ENCODE results near the gene TUBB4B. TPM values are rescaled to one million over a fixed set of nuclear protein-coding genes. Genes with fewer than 3 reads are reported as not detected.

TUBB4B gene
- polyA plus RNA-seq: 10 to 100 TPM; 60.8 to 98.2 (median 71.9) TPM

DNA sequence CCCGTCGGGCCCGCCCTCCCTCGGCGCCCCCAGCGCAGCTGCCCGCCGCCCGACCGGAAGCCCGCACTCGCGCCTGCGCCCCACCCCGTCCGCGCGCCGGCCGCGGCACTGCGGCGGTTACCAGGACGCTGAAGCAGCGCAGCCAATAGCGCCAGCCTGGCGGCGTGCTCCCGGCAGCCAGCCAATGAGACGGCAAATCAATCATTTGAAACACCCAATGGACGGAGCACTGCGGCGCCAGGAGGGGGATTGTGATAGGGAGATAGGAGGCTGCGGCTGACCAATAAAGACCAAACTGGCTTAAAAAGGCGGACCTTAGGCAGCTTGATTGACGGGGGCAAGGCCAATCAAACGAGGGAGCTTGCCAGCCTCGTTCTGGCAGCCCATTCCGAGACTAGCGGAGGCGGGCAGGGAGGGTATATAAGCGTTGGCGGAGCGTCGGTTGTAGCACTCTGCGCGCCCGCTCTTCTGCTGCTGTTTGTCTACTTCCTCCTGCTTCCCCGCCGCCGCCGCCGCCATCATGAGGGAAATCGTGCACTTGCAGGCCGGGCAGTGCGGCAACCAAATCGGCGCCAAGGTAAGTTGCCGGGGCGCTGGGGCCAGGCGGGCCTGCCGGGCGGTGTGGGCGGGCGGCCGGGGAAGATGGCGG is at the start of gene TUBB4B:
TUBB4B (plus strand) TSS at position 447 of the 649 bp plus-strand sequence; CDS start at position 521, 74 bp downstream.
- H3K4me1 Mint-ChIP-seq: peaks cover 28 to 31% of the 10 kb centered on the region in 2 donors
- peaks cover 12 to 26% (median 25%) of the 10 kb centered on the region in 3 donors for H3K27me3 Mint-ChIP-seq (ENCODE audit: low read depth in 3 of 3)
- peaks cover 0 to 3% (median 0%) of the 10 kb centered on the region in 3 donors for H3K36me3 Mint-ChIP-seq
- peak within 1 kb of the TSS; percentile 68 to 94 (median 92) for H3K27ac Mint-ChIP-seq
- peak within 1 kb of the TSS; percentile 92 to 96 (median 93) for H3K4me3 Mint-ChIP-seq
- no peaks in the 10 kb centered on the region for H3K9me3 Mint-ChIP-seq
- peak; percentile 99 for DNase-seq

DNA sequence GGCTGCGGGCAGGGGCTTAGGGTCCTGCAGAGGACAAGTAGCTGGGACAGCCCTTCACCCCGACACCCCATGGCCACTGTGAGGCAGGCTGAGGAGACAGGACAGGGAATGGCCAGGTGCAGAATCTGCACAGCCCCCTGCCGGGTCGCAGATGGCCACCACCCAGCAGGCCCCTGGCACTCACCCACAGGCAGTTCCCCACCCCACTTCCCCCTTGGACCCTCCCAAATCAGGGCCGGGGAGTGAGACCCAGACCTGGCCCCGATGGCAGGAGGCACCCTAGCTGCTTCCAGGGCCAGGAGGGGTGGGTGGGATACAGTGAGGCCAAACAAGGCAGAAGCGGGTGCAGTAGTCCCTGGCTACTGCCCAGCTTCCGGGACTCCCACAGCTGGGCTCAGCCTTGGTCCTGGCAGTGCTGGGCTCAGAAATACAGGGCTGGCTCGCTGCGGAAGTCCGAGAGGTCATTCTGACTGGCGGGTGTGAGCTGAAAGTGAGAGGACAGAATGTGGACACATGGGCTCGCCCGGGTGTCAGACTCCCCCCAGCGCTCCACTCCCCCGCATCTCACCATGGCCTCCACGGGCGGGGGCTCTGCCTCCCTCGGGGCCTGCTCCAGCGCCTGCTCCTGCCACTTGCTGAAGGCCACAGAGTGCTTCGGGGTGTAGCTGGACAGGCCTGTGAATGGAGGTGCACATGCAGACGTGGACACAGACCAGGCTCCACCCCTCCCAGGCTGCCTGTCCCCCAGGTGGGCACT is 49.2 kb upstream of the TUBB4B start:
- Mint-ChIP-seq H3K4me3 (no peak overlapping the region), H3K27ac (no peak overlapping the region), H3K4me1 (peaks cover 22 to 26% of the 10 kb centered on the region in 2 donors), H3K27me3 (ENCODE audit: low read depth in 3 of 3) (peaks cover 2 to 11% (median 10%) of the 10 kb centered on the region in 3 donors), H3K36me3 (no peaks in the 10 kb centered on the region), H3K9me3 (no peaks in the 10 kb centered on the region)
- no peak for DNase-seq

DNA sequence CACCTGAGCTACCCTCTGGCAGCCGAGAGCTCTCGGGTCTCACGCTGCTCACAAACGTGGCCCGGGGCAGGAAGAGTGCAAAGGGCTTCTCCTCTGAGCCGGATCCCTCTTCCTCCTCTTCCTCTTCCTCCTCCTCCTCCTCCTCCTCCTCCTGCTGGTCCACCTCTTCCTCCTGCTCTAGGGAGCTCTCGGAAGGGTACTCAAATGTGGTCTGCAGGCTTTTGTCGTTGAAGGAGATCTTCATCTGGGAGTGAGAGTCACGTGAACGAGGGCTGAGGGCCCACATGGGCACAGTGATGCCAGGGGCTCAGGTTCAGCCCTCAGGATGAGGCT is 48.7 kb upstream of the TUBB4B start:
- peaks cover 17 to 20% of the 10 kb centered on the region in 2 donors for H3K4me1 Mint-ChIP-seq
- no peak overlapping the region for H3K4me3 Mint-ChIP-seq
- no peak overlapping the region for H3K27ac Mint-ChIP-seq
- H3K36me3 Mint-ChIP-seq: no peaks in the 10 kb centered on the region
- no peak for DNase-seq
- H3K27me3 Mint-ChIP-seq (ENCODE audit: low read depth in 3 of 3): peaks cover 2 to 10% (median 10%) of the 10 kb centered on the region in 3 donors
- H3K9me3 Mint-ChIP-seq: no peaks in the 10 kb centered on the region

DNA sequence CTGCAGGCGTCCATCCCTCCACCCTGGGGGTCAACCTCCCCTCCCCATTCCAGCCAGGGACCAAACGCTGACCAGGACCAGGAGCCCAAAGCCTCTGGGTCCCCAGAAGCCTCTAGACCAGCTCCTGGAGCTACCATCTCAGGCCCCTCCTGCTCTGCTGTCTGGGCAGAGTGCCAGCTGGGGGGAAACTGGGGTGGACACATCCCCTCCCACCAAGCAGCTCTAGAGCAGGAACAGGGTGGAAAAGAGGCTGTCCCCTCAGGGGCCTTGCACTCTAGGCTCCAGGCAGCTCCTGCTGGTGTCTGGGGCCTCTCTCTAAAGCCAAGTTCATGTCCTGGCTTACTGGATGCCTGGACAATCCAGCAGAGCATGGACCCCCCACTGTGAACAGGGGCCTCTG is 48.2 kb upstream of the TUBB4B start:
- no peak overlapping the region for H3K4me3 Mint-ChIP-seq
- peaks cover 2 to 8% (median 7%) of the 10 kb centered on the region in 3 donors for H3K27me3 Mint-ChIP-seq (ENCODE audit: low read depth in 3 of 3)
- no peak for DNase-seq
- no peaks in the 10 kb centered on the region for H3K9me3 Mint-ChIP-seq
- H3K27ac Mint-ChIP-seq: no peak overlapping the region
- H3K4me1 Mint-ChIP-seq: peaks cover 12 to 16% of the 10 kb centered on the region in 2 donors
- no peaks in the 10 kb centered on the region for H3K36me3 Mint-ChIP-seq

DNA sequence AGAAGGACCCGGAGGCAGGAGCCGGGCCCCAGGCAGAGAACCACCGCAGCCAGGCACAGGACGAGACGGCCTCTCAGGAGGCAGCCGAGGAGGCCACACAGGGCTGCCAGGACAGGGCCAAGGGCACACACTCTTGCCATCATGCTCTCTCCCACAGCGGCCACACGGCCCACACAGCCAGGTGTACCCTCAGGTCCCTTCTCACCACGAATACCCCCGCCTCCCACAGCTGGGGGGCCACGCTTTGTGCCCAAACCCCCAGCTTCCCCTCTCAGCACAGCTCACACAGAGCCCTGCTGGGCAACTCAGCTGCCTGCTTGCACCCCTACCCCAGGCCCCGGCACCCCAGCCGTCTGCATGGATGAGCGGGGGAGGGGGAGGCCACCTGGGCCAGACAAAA is 47.3 kb upstream of the TUBB4B start:
- H3K4me3 Mint-ChIP-seq: no peak overlapping the region
- H3K27me3 Mint-ChIP-seq (ENCODE audit: low read depth in 3 of 3): peaks cover 0 to 2% (median 1%) of the 10 kb centered on the region in 3 donors
- peaks cover 11 to 14% of the 10 kb centered on the region in 2 donors for H3K4me1 Mint-ChIP-seq
- no peaks in the 10 kb centered on the region for H3K9me3 Mint-ChIP-seq
- no peak overlapping the region for H3K27ac Mint-ChIP-seq
- no peak for DNase-seq
- H3K36me3 Mint-ChIP-seq: no peaks in the 10 kb centered on the region

DNA sequence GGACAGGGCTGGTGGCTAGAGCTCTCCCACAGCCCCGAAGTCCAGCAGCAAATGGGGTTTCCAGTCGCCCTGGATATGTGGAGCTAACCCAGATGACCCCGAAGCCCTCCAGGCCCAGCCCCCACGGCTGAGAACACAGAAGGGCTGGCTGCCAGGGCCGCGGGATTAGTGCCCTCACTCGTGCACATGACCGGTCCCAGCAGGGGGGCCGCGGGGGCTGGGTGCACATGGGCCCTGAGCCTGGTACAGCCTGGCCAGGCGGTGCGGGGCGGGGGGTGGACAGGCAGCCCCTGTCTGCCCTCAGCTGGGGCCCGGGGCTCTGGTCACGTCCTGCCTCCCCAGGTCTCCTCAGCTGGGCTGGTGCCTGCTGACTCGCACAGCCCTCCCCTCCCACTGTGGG is 46.7 kb upstream of the TUBB4B start:
- no peak for DNase-seq
- Mint-ChIP-seq H3K9me3 (no peaks in the 10 kb centered on the region), H3K27me3 (ENCODE audit: low read depth in 3 of 3) (peaks cover 0 to 2% (median 1%) of the 10 kb centered on the region in 3 donors), H3K27ac (no peak overlapping the region), H3K4me3 (no peak overlapping the region), H3K4me1 (peaks cover 5 to 9% of the 10 kb centered on the region in 2 donors), H3K36me3 (no peaks in the 10 kb centered on the region)

DNA sequence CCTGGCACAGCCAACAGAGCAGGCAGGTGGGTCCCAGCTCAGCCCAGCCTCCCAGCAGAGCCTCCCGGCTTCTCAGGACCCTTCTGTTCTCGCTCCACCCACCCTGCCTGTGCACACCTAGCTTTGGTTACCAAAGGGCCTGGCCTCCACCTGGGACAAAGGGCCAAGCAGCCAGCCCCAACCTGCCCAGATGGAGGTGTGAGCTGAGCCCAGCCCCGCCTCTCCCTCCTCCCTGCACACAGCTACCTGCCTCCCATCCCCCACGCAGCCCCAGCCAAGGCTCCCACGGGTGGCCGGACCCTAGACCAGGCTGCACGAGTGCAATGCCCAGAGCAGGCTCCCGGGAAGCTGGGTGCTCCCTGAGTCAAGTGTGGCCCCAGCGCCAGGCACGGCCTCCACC is 46.2 kb upstream of the TUBB4B start:
- no peaks in the 10 kb centered on the region for H3K36me3 Mint-ChIP-seq
- H3K4me3 Mint-ChIP-seq: no peak overlapping the region
- H3K9me3 Mint-ChIP-seq: no peaks in the 10 kb centered on the region
- DNase-seq: no peak
- H3K4me1 Mint-ChIP-seq: peaks cover 0 to 7% of the 10 kb centered on the region in 2 donors
- H3K27ac Mint-ChIP-seq: no peak overlapping the region
- H3K27me3 Mint-ChIP-seq (ENCODE audit: low read depth in 3 of 3): peaks cover 0 to 2% (median 1%) of the 10 kb centered on the region in 3 donors

DNA sequence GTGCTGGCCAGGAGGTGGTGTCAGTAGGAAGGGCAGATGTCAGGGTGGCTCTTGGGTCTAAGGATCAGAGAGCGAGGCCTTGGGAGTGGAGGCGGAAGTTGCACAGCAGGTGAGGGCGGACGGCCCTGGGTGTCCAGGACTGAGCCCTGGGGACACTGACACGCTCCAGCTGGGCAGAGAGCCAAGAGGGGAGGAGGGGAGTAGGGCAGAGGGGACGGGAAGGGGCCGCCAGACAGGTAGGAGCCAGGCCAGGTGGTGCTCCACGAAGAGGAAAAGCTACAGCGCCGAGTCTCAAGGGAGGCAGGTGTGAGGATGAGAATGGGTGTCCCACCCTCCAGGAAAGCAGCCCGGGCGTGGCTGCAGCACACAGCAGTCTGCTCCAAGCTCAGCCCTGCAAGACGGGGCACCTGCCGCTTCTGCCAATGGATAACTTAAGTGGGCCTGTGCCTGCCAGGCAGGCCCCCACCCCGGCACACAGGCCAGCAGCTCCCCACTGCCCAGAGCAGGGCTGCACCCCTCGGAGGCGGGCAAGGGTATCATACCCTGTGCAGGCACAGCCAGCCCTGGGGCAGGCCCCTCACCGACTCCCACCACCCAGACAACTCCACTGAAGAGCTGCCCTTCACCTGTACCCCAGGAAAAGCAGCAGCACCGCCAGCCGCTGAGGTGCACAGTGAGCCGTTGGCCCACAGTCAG is 45.4 kb upstream of the TUBB4B start:
- Mint-ChIP-seq H3K4me3 (no peak overlapping the region), H3K27ac (no peak overlapping the region), H3K36me3 (no peaks in the 10 kb centered on the region), H3K9me3 (no peaks in the 10 kb centered on the region), H3K27me3 (ENCODE audit: low read depth in 3 of 3) (peaks cover 0 to 2% (median 2%) of the 10 kb centered on the region in 3 donors), H3K4me1 (peaks cover 0 to 7% of the 10 kb centered on the region in 2 donors)
- no peak for DNase-seq

DNA sequence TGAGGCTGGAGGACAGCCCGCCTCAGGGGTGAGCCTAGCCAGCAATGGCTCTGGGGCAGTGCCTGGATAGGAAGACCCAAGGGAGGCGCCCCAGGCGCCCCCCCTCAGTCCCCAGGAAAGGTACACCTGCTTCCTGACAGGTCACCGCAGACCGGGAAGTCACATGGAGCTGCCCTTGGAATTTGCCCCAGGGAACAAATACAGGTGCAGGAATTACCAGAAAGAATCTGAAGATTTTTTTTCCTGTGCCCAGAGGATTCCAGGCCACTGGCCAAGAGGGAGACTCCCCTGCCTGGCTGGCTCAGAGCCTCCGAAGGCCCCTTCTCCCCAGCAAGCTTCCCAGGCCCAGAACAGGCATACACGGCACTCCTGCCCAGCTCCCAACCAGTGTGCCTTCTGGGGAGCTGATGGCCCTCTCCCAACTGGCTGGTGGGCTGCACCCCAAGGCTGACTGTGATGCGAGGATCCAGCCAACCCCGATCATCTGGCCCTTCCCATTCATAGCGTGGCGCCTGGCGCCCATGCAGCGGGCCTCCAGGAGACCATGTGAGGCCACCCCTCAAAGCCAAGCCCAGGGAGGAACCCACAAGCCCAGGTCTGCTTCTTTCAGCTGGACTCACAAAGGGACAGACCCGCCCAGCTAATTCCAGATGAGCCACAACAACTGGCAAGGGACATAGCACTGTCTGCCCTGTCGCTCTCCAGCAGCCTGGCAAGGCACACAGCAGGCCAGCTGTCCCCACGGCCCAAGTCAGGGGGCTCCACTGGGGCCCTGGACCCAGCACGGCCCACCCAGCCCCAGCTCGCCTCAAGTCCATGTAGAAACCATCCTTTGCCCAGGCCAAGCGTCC is 42.8 kb upstream of the TUBB4B start:
- H3K4me1 Mint-ChIP-seq: peaks cover 7 to 12% of the 10 kb centered on the region in 2 donors
- peak overlapping the region in 3 of 5 donors; percentile 24 to 46 (median 24) for H3K4me3 Mint-ChIP-seq
- DNase-seq: no peak
- no peaks in the 10 kb centered on the region for H3K36me3 Mint-ChIP-seq
- no peak overlapping the region for H3K27ac Mint-ChIP-seq
- peaks cover 0 to 4% (median 0%) of the 10 kb centered on the region in 3 donors for H3K27me3 Mint-ChIP-seq (ENCODE audit: low read depth in 3 of 3)
- no peaks in the 10 kb centered on the region for H3K9me3 Mint-ChIP-seq

DNA sequence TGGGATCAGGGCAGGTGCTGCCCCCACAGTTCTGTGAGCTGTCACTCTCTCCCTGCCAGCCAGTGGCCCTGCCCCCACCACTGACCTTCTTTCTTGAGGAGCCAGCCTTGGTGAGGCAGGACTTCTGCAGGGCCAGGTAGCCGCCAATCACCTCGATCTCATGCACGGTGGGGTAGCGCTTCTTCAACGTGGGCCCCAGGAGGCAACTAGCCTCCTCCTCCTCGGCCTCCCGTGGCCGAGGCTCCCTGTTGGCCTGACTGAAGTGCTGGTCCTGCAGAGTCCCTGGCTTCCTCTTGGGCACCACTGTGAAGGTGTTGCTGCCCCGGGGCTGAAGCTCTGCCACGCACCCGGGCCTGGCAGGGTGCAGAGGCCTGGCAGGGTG is 42.2 kb upstream of the TUBB4B start:
- Mint-ChIP-seq H3K9me3 (no peaks in the 10 kb centered on the region), H3K36me3 (no peaks in the 10 kb centered on the region), H3K4me1 (peaks cover 10 to 12% of the 10 kb centered on the region in 2 donors), H3K4me3 (peak overlapping the region in 1 of 5 donors; percentile 24), H3K27ac (no peak overlapping the region), H3K27me3 (ENCODE audit: low read depth in 3 of 3) (peaks cover 0 to 4% (median 0%) of the 10 kb centered on the region in 3 donors)
- no peak for DNase-seq

DNA sequence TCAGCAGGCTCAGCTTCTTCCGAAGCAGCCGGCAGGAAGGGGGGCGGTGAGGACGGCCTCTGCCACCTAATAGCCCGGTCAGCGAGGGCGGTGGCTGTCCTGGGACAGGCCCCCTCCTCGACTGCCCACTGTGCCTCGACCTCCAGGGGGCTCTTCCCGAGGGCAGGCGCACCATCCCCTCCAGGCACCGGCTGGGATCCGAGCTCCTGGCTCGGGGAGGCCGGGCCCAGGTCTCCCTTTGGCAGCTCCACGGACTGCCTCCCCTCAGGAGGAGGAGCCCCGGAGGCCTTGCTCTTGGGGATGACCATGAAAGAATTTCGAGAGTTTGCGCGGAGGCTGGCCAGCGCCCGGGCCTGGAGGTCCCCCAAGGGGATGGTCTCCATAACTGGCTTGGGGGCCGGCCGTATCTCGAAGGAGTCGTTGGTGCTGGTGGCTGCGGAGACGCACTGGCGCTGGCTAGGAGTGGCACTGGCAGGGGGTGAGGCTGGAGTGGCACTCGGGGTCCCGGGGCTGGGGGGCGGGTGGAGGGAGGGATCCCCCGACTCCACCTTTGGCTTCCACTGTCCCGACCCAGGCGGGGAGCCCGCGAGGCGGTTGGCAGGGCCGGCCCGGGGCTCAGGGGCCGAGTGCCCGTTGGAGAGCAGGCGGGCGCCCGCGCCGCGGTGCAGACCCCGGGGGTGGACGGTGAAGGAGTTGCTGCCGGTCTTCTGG is 41.5 kb upstream of the TUBB4B start:
- Mint-ChIP-seq H3K4me1 (peaks cover 15 to 18% of the 10 kb centered on the region in 2 donors), H3K36me3 (no peaks in the 10 kb centered on the region), H3K9me3 (no peaks in the 10 kb centered on the region), H3K27ac (peak overlapping the region in 1 of 6 donors; percentile 48), H3K4me3 (peak overlapping the region; percentile 61 to 81 (median 66)), H3K27me3 (ENCODE audit: low read depth in 3 of 3) (peaks cover 0 to 4% (median 0%) of the 10 kb centered on the region in 3 donors)
- no peak for DNase-seq

DNA sequence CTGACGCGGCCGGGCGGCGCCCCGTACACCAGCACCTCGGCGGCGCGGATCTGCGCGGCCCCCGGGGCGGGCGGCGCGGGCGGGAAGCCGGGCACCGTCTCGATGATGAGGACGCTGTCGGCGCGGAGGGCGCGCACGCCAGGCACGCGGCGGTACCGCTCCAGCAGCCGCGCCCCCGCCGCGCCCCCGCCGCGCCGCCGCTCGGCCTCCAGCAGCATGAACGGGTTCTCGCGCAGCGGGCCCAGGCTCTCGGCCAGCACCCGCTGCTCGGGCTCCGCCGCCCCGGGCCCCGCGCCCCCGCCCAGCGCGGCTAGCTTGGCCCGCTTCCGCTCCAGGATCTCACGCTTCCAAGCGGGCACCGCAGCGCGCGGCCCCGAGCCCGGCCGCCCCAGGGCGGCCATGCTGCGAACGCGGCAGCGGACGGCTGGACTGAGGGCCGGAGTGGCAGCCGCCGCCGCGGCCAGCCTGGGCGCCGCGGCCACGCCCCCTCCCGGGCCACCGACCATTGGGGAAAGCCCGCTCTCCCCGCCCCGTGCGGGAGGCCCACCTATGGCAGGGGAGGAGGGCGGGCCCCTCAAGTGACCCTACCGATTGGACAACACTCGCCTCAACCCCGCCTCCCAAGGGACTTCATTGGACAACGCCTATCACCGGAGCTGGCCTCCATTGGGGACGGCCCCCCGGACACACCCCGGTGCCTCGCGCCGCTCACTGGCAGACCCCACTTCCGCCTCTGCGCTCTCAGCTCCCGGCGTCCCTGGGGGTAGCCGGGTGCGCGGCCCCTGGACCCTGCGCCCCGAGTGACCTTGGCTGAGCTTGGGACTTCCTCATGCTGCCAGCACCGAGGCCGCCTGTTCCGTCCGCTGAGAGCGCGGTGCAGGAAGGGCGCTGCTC is 40.5 kb upstream of the TUBB4B start, which contains the start of gene TPRN:
TPRN (minus strand) TSS at position 431 of the 894 bp plus-strand sequence; CDS start at position 401, 30 bp downstream.
- Mint-ChIP-seq H3K27me3 (ENCODE audit: low read depth in 3 of 3) (peaks cover 0 to 4% (median 0%) of the 10 kb centered on the region in 3 donors), H3K4me1 (peaks cover 21 to 24% of the 10 kb centered on the region in 2 donors)

More for the DNA sequence above, 40.5 kb upstream of the TUBB4B start, which contains the start of gene TPRN:
- peak; percentile 99 for DNase-seq
- Mint-ChIP-seq H3K9me3 (no peaks in the 10 kb centered on the region), H3K4me3 (peak within 1 kb of the TSS; percentile 83 to 87 (median 86)), H3K27ac (peak within 1 kb of the TSS; percentile 74 to 91 (median 80)), H3K36me3 (no peaks in the 10 kb centered on the region)
